Mucosa of descending colon (tissue), 3 donors: ENCODE results near the gene ANO3. TPM values are rescaled to one million over a fixed set of nuclear protein-coding genes. Genes with fewer than 3 reads are reported as not detected.
"Not testable (repeated sequence)": the region's sequence is repeated elsewhere in the genome, so short reads cannot be mapped to it uniquely, and the experiment has no call there.

Experiments used
- ATAC-seq: fragments of 200-7000 bp; cut with Tn5 transposase; one replicate; pipeline ENCODE4 v1.9.1; 2020; ENCODE audit warnings: mild to moderate bottlenecking, moderate library complexity
- DNase-seq, 3 donors: peaks; one replicate each; pipeline ENCODE4 v3.0.0-alpha.2; 2020
- H3K36me3 ChIP-seq: fragments of 200-600 bp; one replicate; pipeline ENCODE4 v1.8.0; 2021; ENCODE audit warnings: low read depth, mild to moderate bottlenecking
- H3K4me1 ChIP-seq: fragments of 200-600 bp; one replicate; pipeline ENCODE4 v1.8.0; 2021; ENCODE audit warnings: low read depth, mild to moderate bottlenecking
- H3K4me3 ChIP-seq: fragments of 200-600 bp; one replicate; pipeline ENCODE4 v1.8.0; 2021; ENCODE audit warnings: mild to moderate bottlenecking
- H3K9me3 ChIP-seq: fragments of 200-600 bp; one replicate; pipeline ENCODE4 v1.8.0; 2021; ENCODE audit warnings: mild to moderate bottlenecking
- intact Hi-C, 2 donors: fragments of 100-400 bp; cut with DNase I in 1 of 2; cut with micrococcal nuclease in 1 of 2; formaldehyde crosslinking; loops; one replicate each; pipeline versions ENCODE4 v1.11.0 to v1.11.1; 2022; cut with DNase I, micrococcal nuclease
- total RNA-seq, 3 donors: library from RNA; stranded (reverse); fragmentation: NEBNext Ultra II Directional in 2 of 3; extraction: Animal tissue kit (Norgen Biotek cat#: 25700) in 2 of 3; gene quantifications; one replicate each; pipeline versions ENCODE4 v1.2.1 to v1.2.4, GENCODE V29; 2021 to 2023
- TF ChIP-seq, protein P1 (sequence below): fragments of 200-600 bp; IDR thresholded peaks from one replicate; pipeline ENCODE4 v1.8.0; 2022; ENCODE audit warnings: antibody characterized with exemption, mild to moderate bottlenecking
- donor health status: DM: no; HTN: no; CAD: no; lungs with moderate emphysema.
- donor health status: DM: no; HTN: no; CAD: no.
- donor health status: DM: no; HTN: yes; CAD: no.

Gene ANO3
- total RNA-seq, 3 donors from 2014 or later, result 0.31 to 1.3 (median 0.35) TPM

- intact Hi-C loops, result no loop called here
- DNase-seq, result no peak
- Histone ChIP-seq H3K9me3 (no peaks in the 10 kb centered on the region), H3K36me3 (no peaks in the 10 kb centered on the region), H3K4me3 (no peak overlapping the region), H3K4me1 (no peaks in the 10 kb centered on the region)
- TF ChIP-seq, protein P1, sequence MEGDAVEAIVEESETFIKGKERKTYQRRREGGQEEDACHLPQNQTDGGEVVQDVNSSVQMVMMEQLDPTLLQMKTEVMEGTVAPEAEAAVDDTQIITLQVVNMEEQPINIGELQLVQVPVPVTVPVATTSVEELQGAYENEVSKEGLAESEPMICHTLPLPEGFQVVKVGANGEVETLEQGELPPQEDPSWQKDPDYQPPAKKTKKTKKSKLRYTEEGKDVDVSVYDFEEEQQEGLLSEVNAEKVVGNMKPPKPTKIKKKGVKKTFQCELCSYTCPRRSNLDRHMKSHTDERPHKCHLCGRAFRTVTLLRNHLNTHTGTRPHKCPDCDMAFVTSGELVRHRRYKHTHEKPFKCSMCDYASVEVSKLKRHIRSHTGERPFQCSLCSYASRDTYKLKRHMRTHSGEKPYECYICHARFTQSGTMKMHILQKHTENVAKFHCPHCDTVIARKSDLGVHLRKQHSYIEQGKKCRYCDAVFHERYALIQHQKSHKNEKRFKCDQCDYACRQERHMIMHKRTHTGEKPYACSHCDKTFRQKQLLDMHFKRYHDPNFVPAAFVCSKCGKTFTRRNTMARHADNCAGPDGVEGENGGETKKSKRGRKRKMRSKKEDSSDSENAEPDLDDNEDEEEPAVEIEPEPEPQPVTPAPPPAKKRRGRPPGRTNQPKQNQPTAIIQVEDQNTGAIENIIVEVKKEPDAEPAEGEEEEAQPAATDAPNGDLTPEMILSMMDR, result no peak
- ATAC-seq, result peak; percentile 40
Observed at GRCh38 chr11:26584818-26585217, 252.9 kb downstream of the ANO3 start.

- Histone ChIP-seq H3K4me3 (no peak overlapping the region), H3K4me1 (no peaks in the 10 kb centered on the region), H3K9me3 (no peaks in the 10 kb centered on the region), H3K36me3 (no peaks in the 10 kb centered on the region)
- intact Hi-C loops, result no loop called here
- ATAC-seq (no peak), DNase-seq (no peak)
- TF ChIP-seq, protein P1, result no peak
Observed at GRCh38 chr11:26587073-26587472, 255.1 kb downstream of the ANO3 start.

GRCh38 chr11:26593691-26594090, 261.8 kb downstream of the ANO3 start:
- intact Hi-C loops, result no loop called here
- Histone ChIP-seq H3K9me3 (no peaks in the 10 kb centered on the region), H3K4me3 (no peak overlapping the region), H3K36me3 (no peaks in the 10 kb centered on the region), H3K4me1 (no peaks in the 10 kb centered on the region)
- no peak for ATAC-seq
- TF ChIP-seq, protein P1, result no peak
- DNase-seq, result no peak

DNA sequence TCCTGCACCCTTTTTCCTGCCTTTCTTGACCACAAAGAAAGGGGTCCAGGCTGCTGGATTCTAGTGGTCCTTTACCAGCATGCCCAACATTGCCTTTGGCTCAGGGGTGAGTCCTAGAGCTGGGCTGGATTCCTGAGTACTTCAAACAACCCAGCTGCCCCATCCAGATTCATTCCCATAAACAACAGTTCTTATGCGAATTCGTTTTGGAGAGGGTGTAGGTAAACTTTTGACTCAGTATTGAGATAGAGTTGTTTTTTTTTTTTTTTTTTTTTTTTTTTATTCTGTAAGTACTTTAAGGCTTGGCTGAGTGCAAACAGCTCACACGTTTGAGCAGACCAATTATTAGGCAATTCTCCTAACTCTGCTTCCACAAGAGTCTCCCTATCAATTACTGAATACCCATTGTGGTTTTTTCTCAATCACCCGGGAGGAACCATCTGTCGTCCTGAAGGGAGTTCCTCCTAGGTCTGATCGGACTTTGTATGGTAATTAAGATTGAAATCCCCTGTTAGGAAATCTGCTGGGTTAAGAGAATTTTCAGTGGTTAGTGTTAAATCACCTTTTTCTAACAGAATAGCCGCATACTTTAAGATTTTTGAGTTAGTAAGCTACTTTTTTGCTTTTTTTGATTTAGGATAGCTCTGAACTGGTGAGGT, 263.4 kb downstream of the ANO3 start:
- H3K4me3 ChIP-seq, DNase-seq, H3K9me3 ChIP-seq, H3K36me3 ChIP-seq, ATAC-seq, intact Hi-C loops, H3K4me1 ChIP-seq: not testable (repeated sequence)

- H3K36me3 ChIP-seq, intact Hi-C loops, H3K4me1 ChIP-seq, H3K9me3 ChIP-seq, DNase-seq, ATAC-seq, H3K4me3 ChIP-seq: not testable (repeated sequence)
Observed at GRCh38 chr11:26597049-26597689, 265.2 kb downstream of the ANO3 start.

GRCh38 chr11:26597899-26598298, 266.0 kb downstream of the ANO3 start:
- ATAC-seq (no peak), DNase-seq (no peak)
- H3K4me3 ChIP-seq, result no peak overlapping the region
- no peaks in the 10 kb centered on the region for H3K36me3 ChIP-seq
- TF ChIP-seq, protein P1, result no peak
- H3K9me3 ChIP-seq, result no peaks in the 10 kb centered on the region
- no peaks in the 10 kb centered on the region for H3K4me1 ChIP-seq
- intact Hi-C loops, result no loop called here
